HepG2 (cell line): ENCODE data around the gene PROX1. TPM values are rescaled to one million over a fixed set of nuclear protein-coding genes. Genes with fewer than 3 reads are reported as not detected.

Source experiments
- ATF3 ChIP-seq: sonication (generic); formaldehyde crosslinking; IDR thresholded peaks from 2 replicates; pipeline ENCODE4 v1.4.0; 2020; ENCODE audit warnings: missing genetic modification reagents
- ATRX ChIP-seq: sonication (generic); formaldehyde crosslinking; IDR thresholded peaks from 2 replicates; pipeline ENCODE4 v1.4.0; 2020; ENCODE audit warnings: missing genetic modification reagents, borderline replicate concordance
- CEBPB ChIP-seq: IDR thresholded peaks from 2 replicates; pipeline ENCODE4 v1.6.1; 2011; ENCODE audit warnings: low read depth, low read length, improper control_type of control experiment, borderline replicate concordance
- DRAP1 ChIP-seq: IDR thresholded peaks from 2 replicates; pipeline ENCODE4 v1.6.1; 2016; ENCODE audit warnings: missing genetic modification reagents, missing compliant biosample characterization
- FOXA1 ChIP-seq, 2 experiments: fragments of 450-650 bp in 1 of 2; sonication (generic) in 1 of 2; formaldehyde crosslinking in 1 of 2; IDR thresholded peaks; 2 replicates each; pipeline versions ENCODE4 v1.4.0 to v1.6.1; 2016 to 2020; ENCODE audit warnings: missing genetic modification reagents in 1 of 2
- FOXJ3 ChIP-seq: sonication (generic); formaldehyde crosslinking; IDR thresholded peaks from 2 replicates; pipeline ENCODE4 v1.4.0; 2020; ENCODE audit warnings: missing genetic modification reagents, mild to moderate bottlenecking, borderline replicate concordance
- HMG20A ChIP-seq: IDR thresholded peaks from 2 replicates; pipeline ENCODE4 v1.6.1; 2016; ENCODE audit warnings: borderline replicate concordance
- HNF4G ChIP-seq, 2 experiments: sonication (generic) in 1 of 2; formaldehyde crosslinking in 1 of 2; IDR thresholded peaks; 2 replicates each; pipeline versions ENCODE4 v1.4.0 to v1.6.1; 2011 to 2020; ENCODE audit warnings: borderline replicate concordance in 2 of 2, low read depth in 2 of 2, mild to moderate bottlenecking in 2 of 2, low read length in 1 of 2, missing genetic modification reagents in 1 of 2, moderate library complexity in 1 of 2
- IKZF4 ChIP-seq: sonication (generic); formaldehyde crosslinking; IDR thresholded peaks from 2 replicates; pipeline ENCODE4 v1.5.1; 2020; ENCODE audit warnings: borderline replicate concordance, mild to moderate bottlenecking, low read depth, missing genetic modification reagents; ENCODE audit errors: not compliant biosample characterization
- PRMT3 ChIP-seq: sonication (generic); formaldehyde crosslinking; IDR thresholded peaks from 2 replicates; pipeline ENCODE4 v1.8.1; 2022; ENCODE audit warnings: low read depth, mild to moderate bottlenecking, moderate library complexity, missing genetic modification reagents, borderline replicate concordance
- PTBP1 ChIP-seq: fragments of 200-400 bp; formaldehyde crosslinking; IDR thresholded peaks from 2 replicates; pipeline ENCODE4 v1.6.1; 2018; ENCODE audit warnings: low read length, low read depth; ENCODE audit not compliant: poor library complexity, severe bottlenecking
- RARA ChIP-seq: IDR thresholded peaks from 2 replicates; pipeline ENCODE4 v1.6.1; 2016; ENCODE audit warnings: missing genetic modification reagents, missing compliant biosample characterization
- SP1 ChIP-seq, 2 experiments: fragments of 450-650 bp in 1 of 2; sonication (generic) in 1 of 2; formaldehyde crosslinking in 1 of 2; IDR thresholded peaks; 2 replicates each; pipeline versions ENCODE4 v1.4.0 to v1.6.1; 2016 to 2020; ENCODE audit warnings: missing genetic modification reagents in 1 of 2
- ZNF567 ChIP-seq: sonication (generic); formaldehyde crosslinking; IDR thresholded peaks from 2 replicates; pipeline ENCODE4 v1.8.1; 2023; ENCODE audit warnings: mild to moderate bottlenecking, missing genetic modification reagents, borderline replicate concordance
- ZNF644 ChIP-seq: IDR thresholded peaks from 2 replicates; pipeline ENCODE4 v1.6.1; 2016; ENCODE audit warnings: low read depth
- polyA plus RNA-seq, 8 experiments: library from polyadenylated mRNA; depleted of rRNA in 3 of 8; stranded (reverse) in 7 of 8; unstranded in 1 of 8; fragments of >200 nt; fragmentation: Illumina TruSeq in 4 of 8; extraction: Trizol in 4 of 8; gene quantifications; 2 replicates each; pipeline versions ENCODE4 v1.2.1 to v1.2.3, GENCODE V29; 2011 to 2016; ENCODE audit warnings: low read depth in 4 of 8, missing spikeins in 1 of 8, mixed read lengths in 1 of 8; ENCODE audit not compliant: insufficient read depth in 1 of 8
- total RNA-seq, 5 experiments: library from RNA; depleted of rRNA; stranded (reverse); fragments of >200 nt; fragmentation: Illumina TruSeq; extraction: Trizol; gene quantifications; 2 replicates each; pipeline ENCODE4 v1.2.3, GENCODE V29; 2016; ENCODE audit warnings: low read depth in 1 of 5
- TF ChIP-seq, protein P1 (sequence below): sonication (generic); formaldehyde crosslinking; IDR thresholded peaks from 2 replicates; pipeline ENCODE4 v1.4.0; 2020; ENCODE audit warnings: mild to moderate bottlenecking, missing genetic modification reagents
- TF ChIP-seq, protein P2 (sequence below): sonication (generic); formaldehyde crosslinking; IDR thresholded peaks from 2 replicates; pipeline ENCODE4 v1.4.0; 2020; ENCODE audit warnings: missing genetic modification reagents

The PROX1 gene
- total and polyA plus RNA-seq, 2 of the 13 experiments (the other 11 are each of a cell fraction or from before 2014, with no cell fraction given) = 12.3 to 30.2 TPM

DNA sequence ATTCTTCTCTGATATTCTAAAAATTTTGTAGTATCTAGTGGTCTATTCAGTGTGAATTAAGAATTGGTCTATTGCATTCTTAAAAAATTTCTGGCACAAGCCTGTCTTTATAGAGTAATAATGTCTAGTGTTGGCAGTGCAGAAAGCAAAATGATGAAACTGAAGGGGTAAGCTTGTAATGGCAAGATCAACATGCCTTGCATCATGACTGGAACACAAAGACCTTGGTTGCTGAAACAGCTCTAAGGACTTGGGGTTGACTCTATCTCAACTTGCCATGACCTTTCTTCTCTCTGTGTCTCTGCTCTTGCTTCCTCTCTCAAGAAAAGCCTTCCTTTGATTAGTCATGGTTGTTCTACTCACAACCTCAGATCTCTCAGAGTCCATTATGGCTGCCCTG lies 46.8 kb upstream of the PROX1 start (continued):
- no peak; the same call in 1 of the 2 replicates for TF ChIP-seq HNF4G (IDR thresholded peaks at IDR 0.05; ENCODE audit: borderline replicate concordance, low read depth, low read length)
- TF ChIP-seq HNF4G (CRISPR knock-in tag; IDR thresholded peaks at IDR 0.05; ENCODE audit: borderline replicate concordance, low read depth) = no peak
- TF ChIP-seq CEBPB = peak; percentile 66
- peak; percentile 30; the same call in 1 of the 2 replicates for TF ChIP-seq HMG20A (CRISPR knock-in tag)
- peak; percentile 32; the same call in 1 of the 2 replicates for TF ChIP-seq RARA (CRISPR knock-in tag)
- TF ChIP-seq FOXJ3 = peak; percentile 34; the same call in 1 of the 2 replicates
- no peak for TF ChIP-seq PTBP1
- no peak for TF ChIP-seq ATF3 (CRISPR knock-in tag)
- TF ChIP-seq IKZF4 (CRISPR knock-in tag) = no peak
- no peak for TF ChIP-seq SP1 (IDR thresholded peaks at IDR 0.05)
- no peak for TF ChIP-seq SP1 (CRISPR knock-in tag; IDR thresholded peaks at IDR 0.05)
- TF ChIP-seq, protein P1, sequence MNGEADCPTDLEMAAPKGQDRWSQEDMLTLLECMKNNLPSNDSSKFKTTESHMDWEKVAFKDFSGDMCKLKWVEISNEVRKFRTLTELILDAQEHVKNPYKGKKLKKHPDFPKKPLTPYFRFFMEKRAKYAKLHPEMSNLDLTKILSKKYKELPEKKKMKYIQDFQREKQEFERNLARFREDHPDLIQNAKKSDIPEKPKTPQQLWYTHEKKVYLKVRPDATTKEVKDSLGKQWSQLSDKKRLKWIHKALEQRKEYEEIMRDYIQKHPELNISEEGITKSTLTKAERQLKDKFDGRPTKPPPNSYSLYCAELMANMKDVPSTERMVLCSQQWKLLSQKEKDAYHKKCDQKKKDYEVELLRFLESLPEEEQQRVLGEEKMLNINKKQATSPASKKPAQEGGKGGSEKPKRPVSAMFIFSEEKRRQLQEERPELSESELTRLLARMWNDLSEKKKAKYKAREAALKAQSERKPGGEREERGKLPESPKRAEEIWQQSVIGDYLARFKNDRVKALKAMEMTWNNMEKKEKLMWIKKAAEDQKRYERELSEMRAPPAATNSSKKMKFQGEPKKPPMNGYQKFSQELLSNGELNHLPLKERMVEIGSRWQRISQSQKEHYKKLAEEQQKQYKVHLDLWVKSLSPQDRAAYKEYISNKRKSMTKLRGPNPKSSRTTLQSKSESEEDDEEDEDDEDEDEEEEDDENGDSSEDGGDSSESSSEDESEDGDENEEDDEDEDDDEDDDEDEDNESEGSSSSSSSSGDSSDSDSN (CRISPR knock-in tag) = no peak
- TF ChIP-seq PRMT3 (CRISPR knock-in tag) = no peak
- TF ChIP-seq, protein P2, sequence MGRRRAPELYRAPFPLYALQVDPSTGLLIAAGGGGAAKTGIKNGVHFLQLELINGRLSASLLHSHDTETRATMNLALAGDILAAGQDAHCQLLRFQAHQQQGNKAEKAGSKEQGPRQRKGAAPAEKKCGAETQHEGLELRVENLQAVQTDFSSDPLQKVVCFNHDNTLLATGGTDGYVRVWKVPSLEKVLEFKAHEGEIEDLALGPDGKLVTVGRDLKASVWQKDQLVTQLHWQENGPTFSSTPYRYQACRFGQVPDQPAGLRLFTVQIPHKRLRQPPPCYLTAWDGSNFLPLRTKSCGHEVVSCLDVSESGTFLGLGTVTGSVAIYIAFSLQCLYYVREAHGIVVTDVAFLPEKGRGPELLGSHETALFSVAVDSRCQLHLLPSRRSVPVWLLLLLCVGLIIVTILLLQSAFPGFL (CRISPR knock-in tag) = no peak
- no peak for TF ChIP-seq FOXA1 (IDR thresholded peaks at IDR 0.05)
- TF ChIP-seq FOXA1 (CRISPR knock-in tag; IDR thresholded peaks at IDR 0.05) = peak; percentile 80
- TF ChIP-seq ATRX (CRISPR knock-in tag) = no peak
- peak; percentile 89 for TF ChIP-seq ZNF644
- no peak for TF ChIP-seq ZNF567 (CRISPR knock-in tag)
- no peak for TF ChIP-seq DRAP1 (CRISPR knock-in tag)
